ENCODE measurements around the gene DCBLD1. TPM values are rescaled to one million over a fixed set of nuclear protein-coding genes. Genes with fewer than 3 reads are reported as not detected.

Gene DCBLD1
- total RNA-seq, 1 donor from 2014 or later, result 19.5 TPM

DNA sequence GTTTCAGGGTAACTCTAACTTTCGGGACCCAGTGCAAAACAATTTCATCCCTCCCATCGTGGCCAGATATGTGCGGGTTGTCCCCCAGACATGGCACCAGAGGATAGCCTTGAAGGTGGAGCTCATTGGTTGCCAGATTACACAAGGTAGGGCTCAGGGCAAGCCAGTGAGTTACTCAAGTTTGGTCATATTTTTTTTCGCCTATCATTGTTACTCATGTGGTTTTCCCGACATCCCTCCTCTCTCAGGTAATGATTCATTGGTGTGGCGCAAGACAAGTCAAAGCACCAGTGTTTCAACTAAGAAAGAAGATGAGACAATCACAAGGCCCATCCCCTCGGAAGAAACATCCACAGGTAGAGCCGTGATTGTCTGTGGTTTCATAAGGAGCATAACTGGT, 58.2 kb downstream of the DCBLD1 start:
- intact Hi-C loops (cut with DNase I), result no loop called here
- TF ChIP-seq CTCF (IDR thresholded peaks at IDR 0.05), result no peak
- peaks cover 72% of the 10 kb centered on the region for H3K36me3 ChIP-seq

DNA sequence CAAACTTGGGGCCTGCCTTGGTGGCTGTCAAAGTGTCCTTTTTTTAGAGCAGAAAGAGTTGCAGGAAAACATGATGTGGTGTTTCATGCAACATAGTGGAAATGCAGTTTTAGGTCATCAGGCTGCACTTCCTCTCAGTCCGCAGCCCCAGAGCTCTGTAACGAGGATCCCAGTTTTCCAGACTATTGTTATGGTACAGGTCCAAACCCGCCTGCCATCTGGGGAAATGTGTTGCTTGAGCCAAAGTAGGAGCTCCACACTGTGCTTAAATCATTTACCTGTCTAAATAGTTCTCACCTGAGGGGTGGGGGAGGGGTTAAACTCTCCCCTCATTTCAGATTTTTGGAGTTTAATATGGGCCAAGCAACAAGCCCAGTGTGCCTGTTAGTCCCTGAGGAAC, 60.0 kb downstream of the DCBLD1 start:
- H3K9me3 ChIP-seq, result no peaks in the 10 kb centered on the region
- H3K4me3 ChIP-seq, result no peak overlapping the region
- no peak for TF ChIP-seq CTCF (IDR thresholded peaks at IDR 0.05)
- no peak overlapping the region for H3K27ac ChIP-seq
- H3K27me3 ChIP-seq, result no peaks in the 10 kb centered on the region
- no peak for DNase-seq
- no peak for ATAC-seq
- H3K4me1 ChIP-seq, result no peaks in the 10 kb centered on the region
- H3K36me3 ChIP-seq, result peaks cover 89% of the 10 kb centered on the region
- intact Hi-C loops (cut with DNase I), result no loop called here

More for the DNA sequence above, 58.2 kb downstream of the DCBLD1 start:
- Histone ChIP-seq H3K27me3 (no peaks in the 10 kb centered on the region), H3K4me1 (no peaks in the 10 kb centered on the region), H3K4me3 (no peak overlapping the region), H3K27ac (no peak overlapping the region), H3K9me3 (no peaks in the 10 kb centered on the region)
- ATAC-seq (no peak), DNase-seq (no peak)

GRCh38 chr6:117544716-117545115, 62.2 kb downstream of the DCBLD1 start:
- TF ChIP-seq CTCF (IDR thresholded peaks at IDR 0.05), result no peak
- Histone ChIP-seq H3K4me1 (peaks cover 4% of the 10 kb centered on the region), H3K4me3 (no peak overlapping the region), H3K27me3 (no peaks in the 10 kb centered on the region), H3K36me3 (peaks cover 71% of the 10 kb centered on the region), H3K27ac (no peak overlapping the region), H3K9me3 (no peaks in the 10 kb centered on the region)
- no peak for DNase-seq
- ATAC-seq, result no peak
- intact Hi-C loops (cut with DNase I), result no loop called here

GRCh38 chr6:117545161-117545595, 62.7 kb downstream of the DCBLD1 start:
- H3K4me3 ChIP-seq, result no peak overlapping the region
- intact Hi-C loops (cut with DNase I), result no loop called here
- ATAC-seq, result no peak

GRCh38 chr6:117546674-117547073, 64.2 kb downstream of the DCBLD1 start:
- no peaks in the 10 kb centered on the region for H3K27me3 ChIP-seq
- peaks cover 53% of the 10 kb centered on the region for H3K36me3 ChIP-seq
- no peak for DNase-seq
- H3K4me3 ChIP-seq, result no peak overlapping the region
- intact Hi-C loops (cut with DNase I), result no loop called here
- no peak for TF ChIP-seq CTCF (IDR thresholded peaks at IDR 0.05)
- no peak for ATAC-seq
- H3K4me1 ChIP-seq, result peaks cover 10% of the 10 kb centered on the region
- no peaks in the 10 kb centered on the region for H3K9me3 ChIP-seq
- H3K27ac ChIP-seq, result no peak overlapping the region

More at GRCh38 chr6:117545161-117545595, 62.7 kb downstream of the DCBLD1 start:
- H3K4me1 ChIP-seq, result peaks cover 6% of the 10 kb centered on the region
- no peak for DNase-seq
- no peaks in the 10 kb centered on the region for H3K9me3 ChIP-seq
- H3K27me3 ChIP-seq, result no peaks in the 10 kb centered on the region
- H3K36me3 ChIP-seq, result peaks cover 68% of the 10 kb centered on the region
- no peak for TF ChIP-seq CTCF (IDR thresholded peaks at IDR 0.05)
- no peak overlapping the region for H3K27ac ChIP-seq
